HepG2 (cell line): ENCODE results near the gene GABARAPL2. TPM values are rescaled to one million over a fixed set of nuclear protein-coding genes. Genes with fewer than 3 reads are reported as not detected.

Experiments
- ATAC-seq: fragments of 200-7000 bp; cut with Tn5 transposase; 3 replicates; pipeline ENCODE4 v1.9.1; 2020; ENCODE audit warnings: mild to moderate bottlenecking, moderate library complexity
- BruUV-seq: library from RNA; stranded (reverse); fragments of 400-500 nt; replicated peaks from 2 replicates; lab custom pipeline; 2021; lab: Mats Ljungman, UMichigan
- CTCF ChIA-PET: fragments of 300-600 bp; formaldehyde crosslinking; extraction: SDS; loops from one replicate; lab custom pipeline; 2021; ENCODE audit warnings: low total read pairs, inconsistent platforms, low intra/inter-chr PET ratio; lab: Yijun Ruan, JAX
- POLR2A ChIA-PET: fragments of 350-600 bp; sonication (Branson Sonifier 250); formaldehyde crosslinking; loops from one replicate; lab custom pipeline; 2020; ENCODE audit warnings: antibody characterized with exemption, inconsistent platforms; lab: Yijun Ruan, JAX
- DNase-seq: peaks from one replicate; pipeline ENCODE4 v3.0.0-alpha.2; 2015; ENCODE audit warnings: low spot score
- FAIRE-seq: peaks from 3 replicates; lab custom pipeline; 2011; peaks lifted over from hg19 to GRCh38; lab: Jason Lieb, UNC
- H2AFZ ChIP-seq: one replicate; pipeline ENCODE4 v1.6.1; 2011; ENCODE audit warnings: low read length, inconsistent platforms
- H3K27ac ChIP-seq: fragments of 300-600 bp; 3 replicates; pipeline ENCODE4 v1.8.0; 2011; ENCODE audit warnings: mixed run types, mild to moderate bottlenecking, mixed read lengths, low read length, inconsistent platforms; ENCODE audit not compliant: insufficient read depth; ENCODE audit errors: extremely low read length
- H3K27me3 ChIP-seq, 2 experiments: fragments of 200-600 bp in 1 of 2; 2 replicates in 1 of 2; 3 replicates in 1 of 2; pipeline versions ENCODE4 v1.6.0 to v1.8.0; 2011; ENCODE audit warnings: low read length in 2 of 2, mild to moderate bottlenecking in 2 of 2, moderate library complexity in 2 of 2, inconsistent platforms in 1 of 2; ENCODE audit not compliant: insufficient read depth in 2 of 2, control insufficient read depth in 1 of 2
- H3K36me3 ChIP-seq, 2 experiments: fragments of 200-600 bp in 1 of 2; replicated peaks in 1 of 2; 2 replicates in 1 of 2; 3 replicates in 1 of 2; pipeline versions ENCODE4 v1.5.1 to v1.8.0; 2011; ENCODE audit warnings: low read length in 2 of 2, inconsistent platforms in 1 of 2; ENCODE audit not compliant: insufficient read depth in 2 of 2, control insufficient read depth in 1 of 2
- H3K4me1 ChIP-seq: 2 replicates; pipeline ENCODE4 v1.5.1; 2012; ENCODE audit warnings: low read length, inconsistent platforms; ENCODE audit not compliant: insufficient read depth
- H3K4me2 ChIP-seq: 2 replicates; pipeline ENCODE4 v1.6.0; 2011; ENCODE audit warnings: low read depth, low read length, inconsistent platforms
- H3K4me3 ChIP-seq, 3 experiments: fragments of 200-600 bp in 1 of 3; sonication (generic), shearing (Covaris generic) in 1 of 3; replicated peaks in 1 of 3; 2 replicates each; pipeline ENCODE4 v1.5.1; 2011 to 2016; ENCODE audit warnings: low read length in 3 of 3, inconsistent platforms in 2 of 3, low read depth in 2 of 3, mild to moderate bottlenecking in 2 of 3, control low read depth in 1 of 3, mixed read lengths in 1 of 3; ENCODE audit not compliant: insufficient read depth in 1 of 3
- H3K79me2 ChIP-seq: one replicate; pipeline ENCODE4 v1.6.1; 2011; ENCODE audit warnings: low read length, inconsistent platforms; ENCODE audit not compliant: insufficient read depth
- H3K9ac ChIP-seq: 2 replicates; pipeline ENCODE4 v1.6.0; 2011; ENCODE audit warnings: mild to moderate bottlenecking, low read depth, low read length, inconsistent platforms; ENCODE audit not compliant: insufficient read depth
- H3K9me3 ChIP-seq: 2 replicates; pipeline ENCODE4 v1.5.1; 2012; ENCODE audit warnings: mild to moderate bottlenecking, low read length
- H4K20me1 ChIP-seq: 2 replicates; pipeline ENCODE4 v1.6.0; 2011; ENCODE audit warnings: inconsistent platforms, mild to moderate bottlenecking, low read length, moderate library complexity; ENCODE audit not compliant: insufficient read depth
- ATF4 ChIP-seq, 2 experiments: fragments of 450-650 bp in 1 of 2; sonication (generic) in 1 of 2; formaldehyde crosslinking; IDR thresholded peaks; 2 replicates each; pipeline versions ENCODE4 v1.5.0 to v1.8.0; 2020 to 2022; ENCODE audit warnings: mild to moderate bottlenecking in 1 of 2, missing genetic modification reagents in 1 of 2
- EHMT2 ChIP-seq: fragments of 200-600 bp; sonication (generic); IDR thresholded peaks from 2 replicates; pipeline ENCODE4 v1.7.0; 2017; ENCODE audit warnings: antibody characterized with exemption, low read depth, low read length, borderline replicate concordance
- ISL2 ChIP-seq: sonication (generic); formaldehyde crosslinking; IDR thresholded peaks from 2 replicates; pipeline ENCODE4 v1.5.0; 2020; ENCODE audit warnings: missing genetic modification reagents
- LCORL ChIP-seq, 2 experiments: fragments of 450-650 bp in 1 of 2; sonication (generic) in 1 of 2; formaldehyde crosslinking in 1 of 2; IDR thresholded peaks; 2 replicates each; pipeline versions ENCODE4 v1.5.0 to v1.6.1; 2017 to 2020; ENCODE audit warnings: antibody characterized with exemption in 1 of 2, missing genetic modification reagents in 1 of 2
- ZNF264 ChIP-seq: sonication (generic); formaldehyde crosslinking; IDR thresholded peaks from 2 replicates; pipeline ENCODE4 v1.4.0; 2020; ENCODE audit warnings: missing genetic modification reagents
- ZNF274 ChIP-seq: sonication (generic); formaldehyde crosslinking; IDR thresholded peaks from 2 replicates; pipeline ENCODE4 v1.5.1; 2020; ENCODE audit warnings: mild to moderate bottlenecking, missing genetic modification reagents
- ZNF724P ChIP-seq: sonication (generic); formaldehyde crosslinking; IDR thresholded peaks from 2 replicates; pipeline ENCODE4 v1.8.0; 2022; ENCODE audit warnings: missing genetic modification reagents, borderline replicate concordance
- ZNF775 ChIP-seq: sonication (generic); formaldehyde crosslinking; IDR thresholded peaks from 2 replicates; pipeline ENCODE4 v1.4.0; 2020; ENCODE audit warnings: missing genetic modification reagents, mild to moderate bottlenecking, moderate library complexity, borderline replicate concordance
- ZNF879 ChIP-seq: sonication (generic); formaldehyde crosslinking; IDR thresholded peaks from 2 replicates; pipeline ENCODE4 v1.8.1; 2023; ENCODE audit warnings: missing genetic modification reagents
- ZSCAN30 ChIP-seq: sonication (generic); formaldehyde crosslinking; IDR thresholded peaks from 2 replicates; pipeline ENCODE4 v1.5.0; 2020; ENCODE audit warnings: mild to moderate bottlenecking, missing genetic modification reagents
- WGBS: methylation state at CpG from one replicate; pipeline ENCODE4 v1.1.6; 2017; ENCODE audit warnings: low lambda C conversion rate; 5-methylcytosine and 5-hydroxymethylcytosine counted together
- in situ Hi-C: cut with HindIII; loops from 2 replicates; pipeline ENCODE4 v1.10.0; 2017; ENCODE audit warnings: low pct_unique_long_range_greater_than_20kb; ENCODE audit not compliant: extremely low pct_ligation_motif_present
- intact Hi-C: fragments of 100-400 bp; cut with micrococcal nuclease; formaldehyde crosslinking; loops from one replicate; pipeline ENCODE4 v1.10.0; 2022; ENCODE audit not compliant: unreplicated experiment
- polyA plus RNA-seq, 8 experiments: library from polyadenylated mRNA; depleted of rRNA in 3 of 8; stranded (reverse) in 7 of 8; unstranded in 1 of 8; fragments of >200 nt; fragmentation: Illumina TruSeq in 4 of 8; extraction: Trizol in 4 of 8; gene quantifications; 2 replicates each; pipeline versions ENCODE4 v1.2.1 to v1.2.3, GENCODE V29; 2011 to 2016; ENCODE audit warnings: low read depth in 4 of 8, missing spikeins in 1 of 8, mixed read lengths in 1 of 8; ENCODE audit not compliant: insufficient read depth in 1 of 8
- total RNA-seq, 5 experiments: library from RNA; depleted of rRNA; stranded (reverse); fragments of >200 nt; fragmentation: Illumina TruSeq; extraction: Trizol; gene quantifications; 2 replicates each; pipeline ENCODE4 v1.2.3, GENCODE V29; 2016; ENCODE audit warnings: low read depth in 1 of 5
- TF ChIP-seq, protein P1 (sequence below): sonication (generic); formaldehyde crosslinking; IDR thresholded peaks from 2 replicates; pipeline ENCODE4 v1.9.0; 2021; ENCODE audit warnings: missing genetic modification reagents, borderline replicate concordance

GABARAPL2 gene
- total and polyA plus RNA-seq, 2 of the 13 experiments (the other 11 are each of a cell fraction or from before 2014, with no cell fraction given), result 76.4 to 83.0 TPM

DNA sequence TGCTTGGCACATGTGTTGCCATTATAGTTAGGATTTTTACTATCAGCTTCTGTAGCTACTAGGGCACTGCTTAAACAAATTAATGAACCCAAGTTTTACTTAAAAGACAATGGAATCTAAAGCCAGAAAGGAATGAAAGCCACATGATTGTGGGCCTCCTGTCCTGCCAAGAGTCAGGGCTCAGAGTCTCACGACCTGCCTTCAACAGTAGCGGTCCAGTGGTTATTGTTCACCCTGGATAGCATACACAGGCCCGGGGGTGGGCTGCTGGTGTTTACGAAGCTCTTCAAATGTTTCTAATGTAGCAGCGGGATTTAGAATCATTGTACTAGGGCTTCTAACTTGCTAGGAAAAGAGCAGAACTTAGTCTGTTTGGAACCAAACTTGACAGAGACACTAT, 7.8 kb downstream of the GABARAPL2 start:
- no peaks in the 10 kb centered on the region for H3K27me3 ChIP-seq
- TF ChIP-seq ZNF724P (no peak), ZNF264 (no peak), LCORL (IDR thresholded peaks at IDR 0.05) (no peak), LCORL (CRISPR knock-in tag; IDR thresholded peaks at IDR 0.05) (no peak), ZNF775 (CRISPR knock-in tag) (no peak), ISL2 (no peak), ZSCAN30 (CRISPR knock-in tag) (no peak), EHMT2 (no peak), ZNF879 (CRISPR knock-in tag) (no peak), ATF4 (CRISPR knock-in tag; IDR thresholded peaks at IDR 0.05) (no peak), ZNF274 (CRISPR knock-in tag) (no peak)
- TF ChIP-seq, protein P1, sequence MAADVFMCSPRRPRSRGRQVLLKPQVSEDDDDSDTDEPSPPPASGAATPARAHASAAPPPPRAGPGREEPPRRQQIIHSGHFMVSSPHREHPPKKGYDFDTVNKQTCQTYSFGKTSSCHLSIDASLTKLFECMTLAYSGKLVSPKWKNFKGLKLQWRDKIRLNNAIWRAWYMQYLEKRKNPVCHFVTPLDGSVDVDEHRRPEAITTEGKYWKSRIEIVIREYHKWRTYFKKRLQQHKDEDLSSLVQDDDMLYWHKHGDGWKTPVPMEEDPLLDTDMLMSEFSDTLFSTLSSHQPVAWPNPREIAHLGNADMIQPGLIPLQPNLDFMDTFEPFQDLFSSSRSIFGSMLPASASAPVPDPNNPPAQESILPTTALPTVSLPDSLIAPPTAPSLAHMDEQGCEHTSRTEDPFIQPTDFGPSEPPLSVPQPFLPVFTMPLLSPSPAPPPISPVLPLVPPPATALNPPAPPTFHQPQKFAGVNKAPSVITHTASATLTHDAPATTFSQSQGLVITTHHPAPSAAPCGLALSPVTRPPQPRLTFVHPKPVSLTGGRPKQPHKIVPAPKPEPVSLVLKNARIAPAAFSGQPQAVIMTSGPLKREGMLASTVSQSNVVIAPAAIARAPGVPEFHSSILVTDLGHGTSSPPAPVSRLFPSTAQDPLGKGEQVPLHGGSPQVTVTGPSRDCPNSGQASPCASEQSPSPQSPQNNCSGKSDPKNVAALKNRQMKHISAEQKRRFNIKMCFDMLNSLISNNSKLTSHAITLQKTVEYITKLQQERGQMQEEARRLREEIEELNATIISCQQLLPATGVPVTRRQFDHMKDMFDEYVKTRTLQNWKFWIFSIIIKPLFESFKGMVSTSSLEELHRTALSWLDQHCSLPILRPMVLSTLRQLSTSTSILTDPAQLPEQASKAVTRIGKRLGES (CRISPR knock-in tag), result no peak
- FAIRE-seq (no peak), ATAC-seq (no peak), DNase-seq (no peak)
- H2AFZ ChIP-seq, result no peak overlapping the region
- H3K79me2 ChIP-seq, result no peaks in the 10 kb centered on the region
- no peaks in the 10 kb centered on the region for H4K20me1 ChIP-seq
- in situ Hi-C loops, result no loop called here
- no peak overlapping the region for H3K4me3 ChIP-seq
- 91% methylated on average over 5 of the region's 5 CpGs for WGBS
- no TSS peak for BruUV-seq
- POLR2A ChIA-PET, result no interaction called here
- H3K27ac ChIP-seq, result no peak overlapping the region
- H3K9ac ChIP-seq, result no peak overlapping the region
- CTCF ChIA-PET, result no interaction called here
- peaks cover 21 to 82% of the 10 kb centered on the region in 2 experiments for H3K36me3 ChIP-seq
- H3K4me2 ChIP-seq, result no peak overlapping the region
- intact Hi-C loops, result no loop called here
- no peaks in the 10 kb centered on the region for H3K4me1 ChIP-seq
- no peaks in the 10 kb centered on the region for H3K9me3 ChIP-seq
